ENCODE measurements around the gene TTN.

Gene TTN

GRCh38 chr2:178480227-178481181 lies 326.7 kb downstream of the TTN start, which contains the start of gene PLEKHA3:
Gene PLEKHA3, plus strand, starts transcription at chr2:178480457. Its CDS starts 413 bp downstream, at chr2:178480870.
- DNase-seq: peak; percentile 97

DNA sequence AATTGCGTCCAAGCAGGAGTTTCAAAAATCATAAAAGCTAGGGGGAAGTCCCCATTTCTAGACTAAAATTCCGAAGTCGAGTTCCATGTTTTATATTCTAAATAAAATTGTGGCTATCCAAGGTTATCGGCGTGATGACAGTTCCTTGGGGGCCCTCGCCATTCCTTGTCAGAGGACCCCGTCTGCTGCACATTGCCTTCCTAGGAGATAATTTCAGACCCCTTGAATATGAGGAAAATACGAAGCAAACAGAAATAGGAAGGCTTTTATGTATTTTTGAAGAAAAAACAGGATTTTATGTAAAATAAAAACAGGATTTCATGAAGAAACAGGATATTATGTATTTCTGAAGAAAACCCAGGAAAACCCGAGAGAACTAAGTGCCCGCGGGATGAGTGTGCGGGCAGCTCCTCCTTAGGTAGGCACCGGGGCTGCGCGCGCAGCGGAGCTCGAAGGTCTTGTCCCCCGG lies 327.4 kb downstream of the TTN start:
- no peak for DNase-seq

- DNase-seq: no peak
These were observed 328.0 kb downstream of the TTN start for GRCh38 chr2:178479275-178479616.

GRCh38 chr2:178478439-178479274 lies 328.6 kb downstream of the TTN start, which contains the start of gene FKBP7:
Gene FKBP7, minus strand, starts transcription at chr2:178478600. Its CDS starts 101 bp downstream, at chr2:178478499.
- DNase-seq: peak; percentile 71

GRCh38 chr2:178478130-178478438 lies 329.1 kb downstream of the TTN start:
- DNase-seq: no peak

DNA sequence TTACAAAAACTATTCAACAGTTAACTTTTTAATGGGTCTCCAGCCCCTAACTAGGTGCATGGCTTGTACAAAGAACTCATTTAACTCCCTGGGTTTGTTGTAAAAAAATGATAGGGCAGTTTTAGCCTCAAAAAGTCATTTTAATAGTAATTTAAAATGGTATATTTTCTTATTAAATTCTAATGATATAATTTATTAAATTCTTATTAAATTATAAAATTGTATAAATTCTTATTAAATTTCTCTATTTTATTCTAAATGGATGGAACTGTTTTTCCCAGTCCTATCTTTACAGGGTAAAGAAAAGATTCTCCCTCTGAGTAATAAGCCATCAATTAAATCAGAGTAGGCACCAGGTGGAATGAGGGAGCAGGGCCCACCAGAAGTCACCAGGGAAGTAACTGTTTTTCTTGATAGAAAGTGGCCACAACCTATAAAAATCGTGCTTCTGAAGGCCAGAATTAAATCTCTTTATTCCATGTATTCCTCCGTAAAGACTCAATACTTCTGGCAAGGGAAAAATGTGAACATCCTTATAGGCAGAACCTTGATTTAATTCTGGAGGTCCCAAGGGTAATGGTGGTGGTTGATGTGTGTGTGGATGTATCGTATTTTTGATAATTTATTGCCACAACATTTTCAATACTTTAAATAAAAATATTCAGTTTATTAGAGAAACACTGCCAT lies 329.6 kb downstream of the TTN start:
- DNase-seq: no peak

GRCh38 chr2:178476477-178476876 lies 330.7 kb downstream of the TTN start:
- no peak for DNase-seq

Data from HCEC 1CT (cell line).